GM12872 (cell line): ENCODE data around the gene CD99.

ENCODE experiments used
- CTCF ChIP-seq: IDR thresholded peaks from 3 replicates; pipeline ENCODE4 v1.5.1; 2011; ENCODE audit warnings: low read depth, mild to moderate bottlenecking, low read length, moderate library complexity; ENCODE audit not compliant: insufficient read depth

CD99 gene

GRCh38 chrX:2697306-2697705, 6.2 kb downstream of the CD99 start:
- no peak for TF ChIP-seq CTCF

- no peak for TF ChIP-seq CTCF
Measured at GRCh38 chrX:2697741-2698299, 6.7 kb downstream of the CD99 start.

GRCh38 chrX:2698604-2699003, 7.5 kb downstream of the CD99 start:
- no peak for TF ChIP-seq CTCF

GRCh38 chrX:2699959-2700358, 8.9 kb downstream of the CD99 start:
- no peak for TF ChIP-seq CTCF

- no peak for TF ChIP-seq CTCF
Measured at GRCh38 chrX:2700405-2701320, 9.6 kb downstream of the CD99 start.

- no peak for TF ChIP-seq CTCF
Measured at GRCh38 chrX:2701600-2701999, 10.5 kb downstream of the CD99 start.

- TF ChIP-seq CTCF, result no peak
Measured at GRCh38 chrX:2703991-2704369, 12.9 kb downstream of the CD99 start.
